CD4-positive, alpha-beta T cell (primary cell): ENCODE measurements around the gene GFI1B. TPM values are rescaled to one million over a fixed set of nuclear protein-coding genes. Genes with fewer than 3 reads are reported as not detected.

Source experiments
- ATAC-seq: fragments of 200-7000 bp; cut with Tn5 transposase; one replicate; pipeline ENCODE4 v1.10.0; 2022; ENCODE audit warnings: mild to moderate bottlenecking; ENCODE audit not compliant: poor library complexity
- CTCF ChIA-PET: fragments of 350-600 bp; sonication (Branson Sonifier 250); formaldehyde crosslinking; loops from one replicate; lab custom pipeline; 2021; ENCODE audit warnings: antibody characterized with exemption, inconsistent platforms; lab: Charles Lee
- POLR2A ChIA-PET: fragments of 350-600 bp; sonication (Branson Sonifier 250); formaldehyde crosslinking; loops from one replicate; lab custom pipeline; 2021; ENCODE audit warnings: antibody characterized with exemption, inconsistent platforms; lab: Charles Lee
- DNase-seq, 14 experiments: peaks; one replicate each; pipeline ENCODE4 v3.0.0-alpha.2; 2013 to 2020; ENCODE audit warnings: mixed read lengths in 2 of 14
- H3K27ac ChIP-seq, 2 donors: one replicate each; pipeline versions ENCODE4 v1.5.1 to v1.7.0; 2013; ENCODE audit warnings: low read length in 2 of 2, low read depth in 1 of 2, mild to moderate bottlenecking in 1 of 2
- H3K27me3 ChIP-seq, 2 experiments: 1 replicate in 1 of 2; 2 replicates in 1 of 2; pipeline versions ENCODE4 v1.6.1 to v1.7.0; 2013; ENCODE audit warnings: low read length in 2 of 2, control low read depth in 1 of 2, mild to moderate bottlenecking in 1 of 2, moderate library complexity in 1 of 2; ENCODE audit not compliant: insufficient read depth in 2 of 2, control insufficient read depth in 1 of 2
- H3K36me3 ChIP-seq: one replicate; pipeline ENCODE4 v1.6.1; 2013; ENCODE audit warnings: low read length, control low read depth; ENCODE audit not compliant: insufficient read depth
- H3K4me1 ChIP-seq: one replicate; pipeline ENCODE4 v1.6.1; 2013; ENCODE audit warnings: low read length, control low read depth; ENCODE audit not compliant: insufficient read depth
- H3K4me3 ChIP-seq: one replicate; pipeline ENCODE4 v1.5.1; 2013; ENCODE audit warnings: mild to moderate bottlenecking, low read length, moderate library complexity
- H3K9me3 ChIP-seq, 2 experiments: 1 replicate in 1 of 2; 2 replicates in 1 of 2; pipeline versions ENCODE4 v1.6.1 to v1.7.0; 2013; ENCODE audit warnings: low read length in 2 of 2, mild to moderate bottlenecking in 2 of 2, control low read depth in 1 of 2, moderate library complexity in 1 of 2; ENCODE audit not compliant: control insufficient read depth in 1 of 2, insufficient read depth in 1 of 2
- H3K27ac Mint-ChIP-seq: one replicate; pipeline ENCODE4 v1.8.0; 2020; ENCODE audit warnings: mixed read lengths
- H3K27me3 Mint-ChIP-seq: one replicate; pipeline ENCODE4 v1.8.0; 2021; ENCODE audit warnings: mixed read lengths
- H3K36me3 Mint-ChIP-seq: one replicate; pipeline ENCODE4 v1.8.0; 2021; ENCODE audit warnings: low read depth, mixed read lengths
- H3K4me1 Mint-ChIP-seq: one replicate; pipeline ENCODE4 v1.8.0; 2021; ENCODE audit warnings: low read depth, mixed read lengths
- H3K4me3 Mint-ChIP-seq: one replicate; pipeline ENCODE4 v1.8.0; 2020; ENCODE audit warnings: mild to moderate bottlenecking, mixed read lengths
- H3K9me3 Mint-ChIP-seq: one replicate; pipeline ENCODE4 v1.8.0; 2020; ENCODE audit warnings: mixed read lengths
- intact Hi-C, 2 experiments: fragments of 100-400 bp; cut with DNase I in 1 of 2; cut with micrococcal nuclease in 1 of 2; formaldehyde crosslinking; loops; one replicate each; pipeline versions ENCODE4 v1.15.1 to v1.9.0; 2023 to 2025; cut with DNase I, micrococcal nuclease
- total RNA-seq, 174 experiments: library from RNA in 2 of 174; stranded (reverse) in 2 of 174; gene quantifications; one replicate each; pipeline ENCODE4 v1.2.3 and lab custom pipeline; 2021 to 2026
- TF ChIP-seq, protein P1 (sequence below): fragments of 200-600 bp; IDR thresholded peaks from one replicate; pipeline ENCODE4 v1.8.0; 2022; ENCODE audit warnings: antibody characterized with exemption, mild to moderate bottlenecking

The GFI1B gene
- total RNA-seq, 2 experiments from 2014 or later, result 0.58 TPM; not detected in 1

DNA sequence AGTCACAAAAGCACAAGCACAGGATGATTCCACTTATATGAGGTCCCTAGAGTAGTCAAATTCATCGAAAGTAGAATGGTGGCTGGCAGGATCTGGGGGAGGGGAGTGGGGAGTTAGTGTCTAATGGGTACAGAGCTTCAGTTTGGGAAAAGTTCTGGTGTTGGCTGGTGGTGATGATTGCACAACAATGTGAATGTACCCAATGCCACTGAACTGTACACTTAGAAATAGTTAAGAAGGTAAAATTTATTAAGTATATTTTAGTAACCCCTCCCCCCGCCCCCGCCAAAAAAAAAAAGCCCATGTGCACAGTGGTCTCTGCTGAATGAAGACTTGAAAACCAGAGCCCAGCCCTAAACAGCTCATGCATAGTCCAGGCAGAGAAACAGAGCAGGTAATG, 27.5 kb downstream of the GFI1B start:
- Mint-ChIP-seq H3K27me3 (peaks cover 62% of the 10 kb centered on the region), H3K4me3 (no peak overlapping the region), H3K27ac (no peak overlapping the region), H3K9me3 (no peaks in the 10 kb centered on the region), H3K36me3 (no peaks in the 10 kb centered on the region), H3K4me1 (no peaks in the 10 kb centered on the region)
- no peak for ATAC-seq
- DNase-seq, result no peak
- Histone ChIP-seq H3K36me3 (no peaks in the 10 kb centered on the region), H3K27me3 (peaks cover 16 to 43% of the 10 kb centered on the region in 2 experiments), H3K4me1 (no peaks in the 10 kb centered on the region), H3K9me3 (peaks cover 0 to 16% of the 10 kb centered on the region in 2 experiments), H3K27ac (no peak overlapping the region), H3K4me3 (no peak overlapping the region)
- TF ChIP-seq, protein P1, sequence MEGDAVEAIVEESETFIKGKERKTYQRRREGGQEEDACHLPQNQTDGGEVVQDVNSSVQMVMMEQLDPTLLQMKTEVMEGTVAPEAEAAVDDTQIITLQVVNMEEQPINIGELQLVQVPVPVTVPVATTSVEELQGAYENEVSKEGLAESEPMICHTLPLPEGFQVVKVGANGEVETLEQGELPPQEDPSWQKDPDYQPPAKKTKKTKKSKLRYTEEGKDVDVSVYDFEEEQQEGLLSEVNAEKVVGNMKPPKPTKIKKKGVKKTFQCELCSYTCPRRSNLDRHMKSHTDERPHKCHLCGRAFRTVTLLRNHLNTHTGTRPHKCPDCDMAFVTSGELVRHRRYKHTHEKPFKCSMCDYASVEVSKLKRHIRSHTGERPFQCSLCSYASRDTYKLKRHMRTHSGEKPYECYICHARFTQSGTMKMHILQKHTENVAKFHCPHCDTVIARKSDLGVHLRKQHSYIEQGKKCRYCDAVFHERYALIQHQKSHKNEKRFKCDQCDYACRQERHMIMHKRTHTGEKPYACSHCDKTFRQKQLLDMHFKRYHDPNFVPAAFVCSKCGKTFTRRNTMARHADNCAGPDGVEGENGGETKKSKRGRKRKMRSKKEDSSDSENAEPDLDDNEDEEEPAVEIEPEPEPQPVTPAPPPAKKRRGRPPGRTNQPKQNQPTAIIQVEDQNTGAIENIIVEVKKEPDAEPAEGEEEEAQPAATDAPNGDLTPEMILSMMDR, result no peak
- intact Hi-C loops, result no loop called here
- ChIA-PET CTCF (no interaction called here), POLR2A (no interaction called here)

DNA sequence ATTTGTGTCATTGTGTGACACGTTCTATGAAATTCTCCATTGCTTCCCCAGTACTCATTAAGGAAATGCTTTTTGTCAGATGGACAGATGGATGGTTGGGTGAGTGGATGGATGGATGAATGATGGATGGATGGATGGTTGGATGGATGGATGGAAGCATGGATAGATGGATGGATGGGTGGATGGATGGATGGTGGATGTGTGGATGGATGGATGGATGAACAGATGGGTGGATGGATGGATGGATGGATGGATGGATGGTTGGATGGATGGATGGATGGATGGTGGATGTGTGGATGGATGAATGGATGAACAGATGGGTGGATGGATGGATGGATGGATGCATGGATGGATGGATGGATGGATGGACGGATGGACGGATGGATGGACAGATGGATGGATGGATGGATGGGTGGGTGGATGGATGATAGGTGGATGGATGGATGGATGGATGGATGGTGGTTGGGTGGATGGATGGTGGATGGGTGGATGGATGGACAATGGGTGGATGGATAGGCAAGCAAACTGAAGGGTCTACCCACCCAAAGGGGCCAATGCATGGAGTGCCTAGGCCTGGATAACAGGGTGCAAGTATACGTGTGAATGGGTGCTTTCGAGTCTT, 28.3 kb downstream of the GFI1B start:
- no peak overlapping the region for H3K27ac ChIP-seq
- no peaks in the 10 kb centered on the region for H3K4me1 Mint-ChIP-seq
- POLR2A ChIA-PET, result no interaction called here
- no peak overlapping the region for H3K4me3 Mint-ChIP-seq
- peaks cover 2% of the 10 kb centered on the region for H3K9me3 Mint-ChIP-seq
- CTCF ChIA-PET, result no interaction called here
- H3K4me1 ChIP-seq, result no peaks in the 10 kb centered on the region
- H3K27ac Mint-ChIP-seq, result no peak overlapping the region
- H3K36me3 ChIP-seq, result no peaks in the 10 kb centered on the region
- ATAC-seq, result no peak
- no peaks in the 10 kb centered on the region for H3K36me3 Mint-ChIP-seq
- peaks cover 16 to 43% of the 10 kb centered on the region in 2 experiments for H3K27me3 ChIP-seq
- H3K27me3 Mint-ChIP-seq, result peaks cover 61% of the 10 kb centered on the region
- H3K4me3 ChIP-seq, result no peak overlapping the region
- intact Hi-C loops, result no loop called here
- no peak for DNase-seq
- peaks cover 0 to 16% of the 10 kb centered on the region in 2 experiments for H3K9me3 ChIP-seq
- TF ChIP-seq, protein P1, result no peak

DNA sequence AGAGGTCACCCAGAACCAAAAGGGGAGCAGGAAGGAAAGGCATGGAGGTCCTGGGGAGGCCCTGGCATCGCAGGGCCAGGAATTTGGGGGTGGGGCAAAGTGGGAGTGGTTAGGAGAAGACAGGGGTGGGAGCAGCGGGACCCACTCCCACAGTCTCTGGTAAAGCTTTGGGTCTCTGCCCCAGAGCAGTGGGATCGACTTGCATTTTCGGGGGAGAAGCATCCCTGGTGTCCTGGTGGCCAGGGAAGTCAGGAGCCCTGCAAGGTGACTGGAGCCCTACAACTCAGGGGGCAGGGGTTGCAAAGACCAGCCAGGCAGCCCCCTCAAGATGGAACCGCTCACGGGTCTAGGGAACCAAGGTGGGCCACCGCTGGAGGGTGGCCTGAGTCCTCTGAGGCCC, 29.9 kb downstream of the GFI1B start:
- Histone ChIP-seq H3K27me3 (peaks cover 14 to 30% of the 10 kb centered on the region in 2 experiments), H3K4me1 (no peaks in the 10 kb centered on the region), H3K4me3 (no peak overlapping the region), H3K36me3 (no peaks in the 10 kb centered on the region), H3K27ac (no peak overlapping the region), H3K9me3 (peaks cover 0 to 15% of the 10 kb centered on the region in 2 experiments)
- no peak for DNase-seq
- H3K9me3 Mint-ChIP-seq, result peaks cover 2% of the 10 kb centered on the region
- intact Hi-C loops, result no loop called here
- H3K36me3 Mint-ChIP-seq, result no peaks in the 10 kb centered on the region
- no peak overlapping the region for H3K4me3 Mint-ChIP-seq
- TF ChIP-seq, protein P1, result no peak
- H3K27me3 Mint-ChIP-seq, result peaks cover 51% of the 10 kb centered on the region
- no peak for ATAC-seq
- POLR2A ChIA-PET, result no interaction called here
- no peak overlapping the region for H3K27ac Mint-ChIP-seq
- no peaks in the 10 kb centered on the region for H3K4me1 Mint-ChIP-seq
- CTCF ChIA-PET, result no interaction called here
